Lung (tissue), 12 donors: ENCODE data around the gene VPS37B. TPM values are rescaled to one million over a fixed set of nuclear protein-coding genes. Genes with fewer than 3 reads are reported as not detected.

ENCODE experiments used
- ATAC-seq: fragments of 200-7000 bp; cut with Tn5 transposase; one replicate; pipeline ENCODE4 v1.9.1; 2020; ENCODE audit warnings: moderate number of reproducible peaks; ENCODE audit not compliant: insufficient read depth, low FRiP score
- DNase-seq, 3 donors: peaks; one replicate each; pipeline ENCODE4 v3.0.0-alpha.2; 2013 to 2017
- H3K27ac ChIP-seq, 2 donors: one replicate each; pipeline ENCODE4 v1.5.1; 2013; ENCODE audit warnings: mild to moderate bottlenecking in 2 of 2, moderate library complexity in 2 of 2, control low read depth in 1 of 2, inconsistent platforms in 1 of 2, low read depth in 1 of 2, low read length in 1 of 2
- H3K27me3 ChIP-seq, 3 donors: one replicate each; pipeline ENCODE4 v1.5.1; 2013; ENCODE audit warnings: low read length in 2 of 3; ENCODE audit not compliant: control insufficient read depth in 3 of 3, insufficient read depth in 3 of 3
- H3K36me3 ChIP-seq, 4 donors: one replicate each; pipeline ENCODE4 v1.5.1; 2013; ENCODE audit warnings: low read length in 4 of 4, mild to moderate bottlenecking in 1 of 4, moderate library complexity in 1 of 4; ENCODE audit not compliant: control insufficient read depth in 4 of 4, insufficient read depth in 4 of 4
- H3K4me1 ChIP-seq, 5 donors: one replicate each; pipeline ENCODE4 v1.5.1; 2013; ENCODE audit warnings: low read length in 5 of 5, mild to moderate bottlenecking in 2 of 5, moderate library complexity in 1 of 5; ENCODE audit not compliant: control insufficient read depth in 5 of 5, insufficient read depth in 5 of 5
- H3K4me3 ChIP-seq: one replicate; pipeline ENCODE4 v1.5.1; 2013; ENCODE audit warnings: mild to moderate bottlenecking, control low read depth, moderate library complexity
- H3K9ac ChIP-seq, 2 donors: one replicate each; pipeline ENCODE4 v1.5.1; 2013; ENCODE audit warnings: low read length in 2 of 2, control low read depth in 1 of 2; ENCODE audit not compliant: insufficient read depth in 1 of 2
- H3K9me3 ChIP-seq, 4 donors: one replicate each; pipeline ENCODE4 v1.5.1; 2013; ENCODE audit warnings: low read length in 3 of 4, mild to moderate bottlenecking in 1 of 4, moderate library complexity in 1 of 4; ENCODE audit not compliant: control insufficient read depth in 4 of 4, insufficient read depth in 3 of 4
- CTCF ChIP-seq: IDR thresholded peaks from 2 replicates; pipeline ENCODE4 v1.5.1; 2012; ENCODE audit warnings: mild to moderate bottlenecking; ENCODE audit errors: control extremely low read depth, extremely low read depth
- WGBS, 2 donors: extraction: QIAGEN DNeasy Blood & Tissue Kit; methylation state at CpG; one replicate each; pipeline ENCODE4 v1.1.7; 2013; 5-methylcytosine and 5-hydroxymethylcytosine counted together
- polyA plus RNA-seq, 2 donors: library from polyadenylated mRNA; stranded (reverse); fragments of 200-250 nt; gene quantifications; one replicate each; pipeline ENCODE4 v1.2.1, GENCODE V29; 2013
- total RNA-seq, 2 donors: library from RNA; depleted of rRNA in 1 of 2; stranded (reverse); fragments of >200 nt in 1 of 2; gene quantifications; one replicate each; pipeline ENCODE4 v1.2.1, GENCODE V29; 2014 to 2021
- donor health status: control.
- donor health status: control.
- donor health status: Bipolar disorder and iron deficiency.
- donor health status: healthy.
- donor health status: DM: yes; HTN: yes; CAD: no.

VPS37B gene
- total and polyA plus RNA-seq, 4 donors: 31.0 to 44.1 (median 42.3) TPM

DNA sequence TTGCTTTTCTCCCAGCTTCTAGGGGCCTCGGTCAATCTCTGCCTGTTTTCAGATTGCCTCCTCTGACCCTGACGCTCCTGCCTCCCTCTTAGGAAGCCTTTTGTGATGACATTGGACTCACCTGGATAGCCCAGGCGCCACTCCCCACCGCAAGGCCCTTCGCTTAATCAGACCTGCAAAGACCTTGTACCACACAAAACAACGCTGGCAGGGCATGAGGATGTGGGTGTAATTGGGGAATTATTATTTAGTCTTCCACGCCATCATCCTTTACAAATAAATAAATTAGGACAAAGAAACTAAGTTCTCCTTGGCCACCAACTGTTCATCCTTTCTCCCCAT, 7.7 kb upstream of the VPS37B start:
- no peak overlapping the region for H3K27ac ChIP-seq
- ATAC-seq (no peak), DNase-seq (no peak)
- WGBS, 2 donors: 68 to 72% methylated on average over 7 of the region's 7 CpGs
- H3K9ac ChIP-seq: no peak overlapping the region
- TF ChIP-seq CTCF: no peak
- H3K27me3 ChIP-seq: no peaks in the 10 kb centered on the region
- H3K4me1 ChIP-seq: no peaks in the 10 kb centered on the region
- H3K9me3 ChIP-seq: no peaks in the 10 kb centered on the region
- H3K36me3 ChIP-seq: no peaks in the 10 kb centered on the region
- H3K4me3 ChIP-seq: no peak overlapping the region

DNA sequence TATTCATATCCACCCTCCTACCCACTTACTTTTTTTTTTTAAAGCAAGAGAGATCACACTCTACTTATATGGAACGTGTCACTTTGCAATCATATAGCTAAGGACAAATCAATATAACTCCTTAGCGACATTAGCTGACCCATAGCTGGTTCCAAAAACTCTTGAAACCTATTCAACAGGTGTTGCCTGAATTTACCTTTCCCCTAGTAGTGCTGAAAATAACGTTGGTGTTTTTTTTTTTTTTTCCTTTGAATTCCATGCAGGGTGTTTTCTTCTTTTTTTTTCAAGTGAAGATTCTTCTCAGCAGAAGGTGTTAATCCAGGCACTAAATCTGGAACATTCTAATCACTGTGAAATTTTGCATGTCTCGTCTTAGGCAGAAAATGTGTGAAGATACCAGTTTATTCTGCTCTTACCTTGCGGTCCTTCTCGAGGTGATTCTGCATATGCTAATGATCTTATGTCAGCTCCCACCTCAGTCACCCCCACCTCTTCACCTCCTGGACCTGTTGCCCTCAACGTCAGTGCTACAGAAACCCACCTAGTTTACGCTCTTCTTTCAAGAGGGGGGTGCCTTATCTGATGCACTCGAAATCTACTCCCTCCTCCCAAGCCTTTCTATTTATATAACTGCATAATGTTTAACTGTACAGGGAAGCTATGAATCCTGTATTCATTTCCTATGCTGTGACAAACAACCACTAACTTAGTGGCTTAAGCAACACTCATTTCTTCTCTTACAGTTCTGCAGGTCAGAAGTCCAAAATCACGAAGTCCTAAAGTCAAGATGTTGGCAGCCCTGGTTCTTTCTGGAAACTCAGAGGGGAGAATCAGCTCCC, 7.1 kb upstream of the VPS37B start:
- TF ChIP-seq CTCF: no peak
- no peak for DNase-seq
- 27 to 35% methylated on average over 10 of the region's 10 CpGs for WGBS, 2 donors
- H3K4me1 ChIP-seq: peaks cover 0 to 5% (median 0%) of the 10 kb centered on the region in 5 donors
- no peak overlapping the region for H3K9ac ChIP-seq
- ATAC-seq: no peak
- no peak overlapping the region for H3K4me3 ChIP-seq
- H3K27me3 ChIP-seq: no peaks in the 10 kb centered on the region
- H3K9me3 ChIP-seq: no peaks in the 10 kb centered on the region
- no peaks in the 10 kb centered on the region for H3K36me3 ChIP-seq
- H3K27ac ChIP-seq: no peak overlapping the region

- H3K27me3 ChIP-seq: no peaks in the 10 kb centered on the region
- H3K27ac ChIP-seq: no peak overlapping the region
- 96 to 98% methylated on average over 6 of the region's 6 CpGs for WGBS, 2 donors
- no peak for TF ChIP-seq CTCF
- no peak for DNase-seq
- no peaks in the 10 kb centered on the region for H3K9me3 ChIP-seq
- no peak overlapping the region for H3K4me3 ChIP-seq
- peaks cover 0 to 5% (median 0%) of the 10 kb centered on the region in 5 donors for H3K4me1 ChIP-seq
- H3K36me3 ChIP-seq: no peaks in the 10 kb centered on the region
- H3K9ac ChIP-seq: no peak overlapping the region
- no peak for ATAC-seq
Observed at GRCh38 chr12:122899887-122900286, 4.0 kb upstream of the VPS37B start.
